ENCODE results near the gene OTULINL. TPM values are rescaled to one million over a fixed set of nuclear protein-coding genes. Genes with fewer than 3 reads are reported as not detected.
A peak's percentile ranks its signal among the peaks of the same experiment; 100 is the strongest.
"Not testable (repeated sequence)": the region's sequence is repeated elsewhere in the genome, so short reads cannot be mapped to it uniquely, and the experiment has no call there.

Gene OTULINL
- polyA plus RNA-seq, 3 donors = 56.8 to 107 (median 92.9) TPM

DNA sequence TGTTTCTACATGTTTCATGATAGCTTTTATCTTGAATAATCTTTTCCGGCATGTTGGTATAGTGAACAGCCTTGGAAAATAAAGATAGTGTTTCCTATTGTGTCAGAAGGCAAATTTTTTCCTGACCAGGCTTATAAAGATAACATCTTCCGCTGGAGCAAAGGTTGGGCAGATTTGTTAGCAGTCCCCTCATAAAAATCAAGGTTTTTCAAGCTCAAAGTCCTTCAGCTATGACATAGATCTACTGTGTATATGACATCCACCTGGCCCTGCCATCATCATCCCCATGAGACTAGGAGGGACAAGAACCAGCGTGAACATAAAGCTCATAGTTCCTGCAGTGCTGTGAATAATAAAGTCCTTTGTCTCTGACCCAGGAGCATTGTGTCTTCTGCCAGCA lies 30.4 kb upstream of the OTULINL start:
- peaks cover 0 to 3% of the 10 kb centered on the region in 2 donors for H3K36me3 Mint-ChIP-seq
- H3K79me2 ChIP-seq (ENCODE audit: insufficient read depth, low read length) = peaks cover 15% of the 10 kb centered on the region
- H3K27ac ChIP-seq (ENCODE audit: low read depth in 1 of 2, low read length in 2 of 2) = peak overlapping the region in 1 of 2 donors; percentile 84
- no peaks in the 10 kb centered on the region for H3K27me3 ChIP-seq (ENCODE audit: control insufficient read depth in 2 of 2, insufficient read depth in 2 of 2, low read length in 2 of 2)
- no peaks in the 10 kb centered on the region for H3K9me3 ChIP-seq (replicated peaks in 1 of 2; ENCODE audit: control insufficient read depth in 1 of 2, insufficient read depth in 1 of 2, low read length in 2 of 2)
- H3K27ac Mint-ChIP-seq = peak overlapping the region in 1 of 7 donors; percentile 55
- no peak overlapping the region for H3K4me3 Mint-ChIP-seq
- no peaks in the 10 kb centered on the region for H4K20me1 ChIP-seq (ENCODE audit: insufficient read depth, low read length)
- H2AFZ ChIP-seq (ENCODE audit: insufficient read depth, low read depth, low read length, poor library complexity, severe bottlenecking) = no peak overlapping the region
- peaks cover 0 to 1% (median 0%) of the 10 kb centered on the region in 3 donors for H3K27me3 Mint-ChIP-seq (ENCODE audit: low read depth in 3 of 3)
- no peak overlapping the region for H3K4me2 ChIP-seq (replicated peaks; ENCODE audit: extremely low read depth, low read length, poor library complexity, severe bottlenecking)
- peaks cover 0 to 5% (median 0%) of the 10 kb centered on the region in 7 donors for H3K9me3 Mint-ChIP-seq
- peaks cover 57% of the 10 kb centered on the region for H3K4me1 Mint-ChIP-seq
- no peak overlapping the region for H3K9ac ChIP-seq (ENCODE audit: insufficient read depth, low read length, poor library complexity, severe bottlenecking)
- H3K4me3 ChIP-seq (replicated peaks in 1 of 3; ENCODE audit: low read depth in 2 of 3, low read length in 3 of 3) = no peak overlapping the region
- H3K4me1 ChIP-seq (ENCODE audit: control insufficient read depth in 1 of 2, insufficient read depth in 2 of 2, low read length in 2 of 2) = peaks cover 67 to 68% of the 10 kb centered on the region in 2 donors
- WGBS (ENCODE audit: insufficient coverage) = no CpG with 5 or more reads among the region's 3 CpGs
- DNase-seq = no peak
- TF ChIP-seq CTCF (IDR thresholded peaks at IDR 0.05) = no peak
- no peaks in the 10 kb centered on the region for H3K36me3 ChIP-seq (replicated peaks in 1 of 2; ENCODE audit: control insufficient read depth in 1 of 2, insufficient read depth in 2 of 2, low read length in 2 of 2)
- intact Hi-C loops (cut with micrococcal nuclease) = no loop called here

- peaks cover 0 to 1% (median 0%) of the 10 kb centered on the region in 3 donors for H3K27me3 Mint-ChIP-seq (ENCODE audit: low read depth in 3 of 3)
- peak overlapping the region in 1 of 2 donors; percentile 62 for H3K27ac ChIP-seq (ENCODE audit: low read depth in 1 of 2, low read length in 2 of 2)
- peaks cover 0 to 3% (median 0%) of the 10 kb centered on the region in 7 donors for H3K9me3 Mint-ChIP-seq
- H3K9ac ChIP-seq (ENCODE audit: insufficient read depth, low read length, poor library complexity, severe bottlenecking) = no peak overlapping the region
- WGBS (ENCODE audit: insufficient coverage) = no CpG with 5 or more reads among the region's 1 CpG
- H3K4me1 ChIP-seq (ENCODE audit: control insufficient read depth in 1 of 2, insufficient read depth in 2 of 2, low read length in 2 of 2) = peaks cover 63 to 64% of the 10 kb centered on the region in 2 donors
- peaks cover 53% of the 10 kb centered on the region for H3K4me1 Mint-ChIP-seq
- no peak overlapping the region for H2AFZ ChIP-seq (ENCODE audit: insufficient read depth, low read depth, low read length, poor library complexity, severe bottlenecking)
- no peak overlapping the region for H3K4me3 Mint-ChIP-seq
- H3K27ac Mint-ChIP-seq = peak overlapping the region in 5 of 7 donors; percentile 37 to 85 (median 74)
- peaks cover 0 to 3% of the 10 kb centered on the region in 2 donors for H3K36me3 Mint-ChIP-seq
- no peaks in the 10 kb centered on the region for H3K27me3 ChIP-seq (ENCODE audit: control insufficient read depth in 2 of 2, insufficient read depth in 2 of 2, low read length in 2 of 2)
- H3K36me3 ChIP-seq (replicated peaks in 1 of 2; ENCODE audit: control insufficient read depth in 1 of 2, insufficient read depth in 2 of 2, low read length in 2 of 2) = no peaks in the 10 kb centered on the region
- no peak for TF ChIP-seq CTCF (IDR thresholded peaks at IDR 0.05)
- no peak overlapping the region for H3K4me3 ChIP-seq (replicated peaks in 1 of 3; ENCODE audit: low read depth in 2 of 3, low read length in 3 of 3)
- peak; percentile 56 to 82 (median 60) for DNase-seq
- peak overlapping the region; percentile 11 for H3K4me2 ChIP-seq (replicated peaks; ENCODE audit: extremely low read depth, low read length, poor library complexity, severe bottlenecking)
- peaks cover 8% of the 10 kb centered on the region for H3K79me2 ChIP-seq (ENCODE audit: insufficient read depth, low read length)
- intact Hi-C loops (cut with micrococcal nuclease) = no loop called here
- H4K20me1 ChIP-seq (ENCODE audit: insufficient read depth, low read length) = no peaks in the 10 kb centered on the region
- no peaks in the 10 kb centered on the region for H3K9me3 ChIP-seq (replicated peaks in 1 of 2; ENCODE audit: control insufficient read depth in 1 of 2, insufficient read depth in 1 of 2, low read length in 2 of 2)
These were observed 29.6 kb upstream of the OTULINL start for GRCh38 chr5:14552017-14552416.

DNA sequence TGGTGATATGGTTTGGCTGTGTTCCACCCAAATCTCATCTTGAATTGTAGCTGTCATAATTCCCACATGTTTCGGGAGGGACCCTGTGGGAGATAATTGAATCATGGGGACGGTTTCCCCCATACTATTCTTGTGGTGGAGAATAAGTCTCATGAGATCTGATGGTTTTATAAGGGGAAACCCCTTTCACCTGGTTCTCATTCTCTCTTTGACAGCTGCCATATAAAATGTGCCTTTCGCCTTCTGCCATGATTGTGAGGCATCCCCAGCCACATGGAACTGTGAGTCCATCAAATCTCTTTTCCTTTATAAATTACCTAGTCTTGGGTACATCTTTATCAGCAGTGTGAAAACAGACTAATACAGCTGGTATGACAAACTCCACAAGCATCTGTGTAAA lies 27.3 kb upstream of the OTULINL start:
- H3K36me3 Mint-ChIP-seq; H2AFZ ChIP-seq (ENCODE audit: insufficient read depth, low read depth, low read length, poor library complexity, severe bottlenecking); H3K27ac ChIP-seq (ENCODE audit: low read depth in 1 of 2, low read length in 2 of 2); H4K20me1 ChIP-seq (ENCODE audit: insufficient read depth, low read length); H3K27me3 ChIP-seq (ENCODE audit: control insufficient read depth in 2 of 2, insufficient read depth in 2 of 2, low read length in 2 of 2); intact Hi-C loops (cut with micrococcal nuclease); H3K9me3 ChIP-seq (replicated peaks in 1 of 2; ENCODE audit: control insufficient read depth in 1 of 2, insufficient read depth in 1 of 2, low read length in 2 of 2); H3K4me3 Mint-ChIP-seq; H3K4me2 ChIP-seq (replicated peaks; ENCODE audit: extremely low read depth, low read length, poor library complexity, severe bottlenecking); H3K36me3 ChIP-seq (replicated peaks in 1 of 2; ENCODE audit: control insufficient read depth in 1 of 2, insufficient read depth in 2 of 2, low read length in 2 of 2); H3K27ac Mint-ChIP-seq; H3K9me3 Mint-ChIP-seq; H3K79me2 ChIP-seq (ENCODE audit: insufficient read depth, low read length); H3K9ac ChIP-seq (ENCODE audit: insufficient read depth, low read length, poor library complexity, severe bottlenecking); DNase-seq; H3K27me3 Mint-ChIP-seq (ENCODE audit: low read depth in 3 of 3); H3K4me3 ChIP-seq (replicated peaks in 1 of 3; ENCODE audit: low read depth in 2 of 3, low read length in 3 of 3): not testable (repeated sequence)
- 100% methylated on average over 1 of the region's 3 CpGs for WGBS (ENCODE audit: insufficient coverage)
- H3K4me1 Mint-ChIP-seq = peaks cover 51% of the 10 kb centered on the region
- H3K4me1 ChIP-seq (ENCODE audit: control insufficient read depth in 1 of 2, insufficient read depth in 2 of 2, low read length in 2 of 2) = peaks cover 61 to 64% of the 10 kb centered on the region in 2 donors

All from CD14-positive monocyte (primary cell).